ENCODE measurements around the gene NFAM1.

DNA sequence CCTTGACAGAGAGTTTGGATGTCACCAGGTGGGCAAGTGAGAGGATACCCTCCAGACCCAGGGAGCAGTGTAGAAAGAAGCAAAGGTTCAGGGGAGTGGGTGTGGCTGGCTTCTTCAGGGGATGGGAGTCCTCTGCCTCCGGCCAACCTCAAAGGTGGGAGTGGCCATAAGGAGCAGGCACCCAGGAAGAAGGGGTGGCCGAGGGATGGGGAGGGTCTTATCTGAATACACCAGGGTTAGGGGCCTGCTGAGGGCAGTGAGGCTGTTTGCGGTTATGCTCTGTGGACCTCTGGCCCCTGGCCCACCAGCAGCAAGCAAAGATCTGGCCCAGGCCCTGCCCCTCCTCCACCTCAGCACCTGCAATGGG is 6.2 kb downstream of the NFAM1 start:
- TF ChIP-seq, protein P1, sequence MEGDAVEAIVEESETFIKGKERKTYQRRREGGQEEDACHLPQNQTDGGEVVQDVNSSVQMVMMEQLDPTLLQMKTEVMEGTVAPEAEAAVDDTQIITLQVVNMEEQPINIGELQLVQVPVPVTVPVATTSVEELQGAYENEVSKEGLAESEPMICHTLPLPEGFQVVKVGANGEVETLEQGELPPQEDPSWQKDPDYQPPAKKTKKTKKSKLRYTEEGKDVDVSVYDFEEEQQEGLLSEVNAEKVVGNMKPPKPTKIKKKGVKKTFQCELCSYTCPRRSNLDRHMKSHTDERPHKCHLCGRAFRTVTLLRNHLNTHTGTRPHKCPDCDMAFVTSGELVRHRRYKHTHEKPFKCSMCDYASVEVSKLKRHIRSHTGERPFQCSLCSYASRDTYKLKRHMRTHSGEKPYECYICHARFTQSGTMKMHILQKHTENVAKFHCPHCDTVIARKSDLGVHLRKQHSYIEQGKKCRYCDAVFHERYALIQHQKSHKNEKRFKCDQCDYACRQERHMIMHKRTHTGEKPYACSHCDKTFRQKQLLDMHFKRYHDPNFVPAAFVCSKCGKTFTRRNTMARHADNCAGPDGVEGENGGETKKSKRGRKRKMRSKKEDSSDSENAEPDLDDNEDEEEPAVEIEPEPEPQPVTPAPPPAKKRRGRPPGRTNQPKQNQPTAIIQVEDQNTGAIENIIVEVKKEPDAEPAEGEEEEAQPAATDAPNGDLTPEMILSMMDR (conservative IDR thresholded peaks at IDR 0.05; ENCODE audit: low read depth in 2 of 2) = no peak
- TF ChIP-seq EZH2 (IDR thresholded peaks at IDR 0.05; ENCODE audit: low read depth, unreplicated experiment) = no peak

Data from GM23338 (cell line).